ENCODE results near the gene ELMOD3.
A peak's percentile ranks its signal among the peaks of the same experiment; 100 is the strongest.
"Not testable (repeated sequence)": the region's sequence is repeated elsewhere in the genome, so short reads cannot be mapped to it uniquely, and the experiment has no call there.

Gene ELMOD3

DNA sequence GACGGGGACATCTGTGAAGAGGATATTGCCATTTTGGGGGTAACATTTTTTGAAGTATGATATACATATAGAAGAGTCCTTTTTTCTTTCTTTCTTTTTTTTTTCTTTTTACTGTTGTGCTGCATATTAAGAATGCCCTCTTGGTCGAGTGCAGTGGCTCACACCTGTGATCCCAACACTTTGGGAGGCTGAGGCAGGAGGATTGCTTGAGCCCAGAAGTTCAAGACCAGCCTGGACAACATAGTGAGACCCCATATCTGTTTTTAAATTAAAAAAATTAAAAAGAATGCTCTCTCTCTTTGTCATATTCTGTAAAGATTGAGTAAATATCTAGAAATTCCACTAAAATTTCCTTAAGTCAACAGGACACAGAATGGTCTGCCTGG, 67.5 kb downstream of the ELMOD3 start:
- DNase-seq (ENCODE audit: low read depth in 2 of 2, low spot score in 1 of 2) = no peak

DNA sequence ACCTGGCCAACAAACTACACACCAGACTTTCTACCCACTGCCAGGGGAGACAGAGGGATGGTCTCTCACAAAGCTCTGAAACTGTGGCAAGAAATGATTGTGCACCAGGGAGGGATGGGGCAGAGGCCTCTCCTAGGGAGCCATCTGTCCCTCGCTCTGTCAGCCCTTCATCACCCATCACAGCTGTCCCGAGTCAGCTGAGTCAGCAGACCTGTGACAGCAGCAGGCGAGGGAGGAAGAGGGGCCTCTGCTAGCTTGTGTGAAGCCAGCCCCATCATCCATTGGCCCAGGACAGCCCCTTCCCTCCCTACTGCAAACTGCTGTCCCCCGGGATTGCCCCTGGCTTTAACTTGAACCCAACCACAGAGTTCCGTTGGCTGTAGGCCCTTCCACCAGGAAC, 69.0 kb downstream of the ELMOD3 start:
- DNase-seq (ENCODE audit: low read depth in 2 of 2, low spot score in 1 of 2) = no peak

DNA sequence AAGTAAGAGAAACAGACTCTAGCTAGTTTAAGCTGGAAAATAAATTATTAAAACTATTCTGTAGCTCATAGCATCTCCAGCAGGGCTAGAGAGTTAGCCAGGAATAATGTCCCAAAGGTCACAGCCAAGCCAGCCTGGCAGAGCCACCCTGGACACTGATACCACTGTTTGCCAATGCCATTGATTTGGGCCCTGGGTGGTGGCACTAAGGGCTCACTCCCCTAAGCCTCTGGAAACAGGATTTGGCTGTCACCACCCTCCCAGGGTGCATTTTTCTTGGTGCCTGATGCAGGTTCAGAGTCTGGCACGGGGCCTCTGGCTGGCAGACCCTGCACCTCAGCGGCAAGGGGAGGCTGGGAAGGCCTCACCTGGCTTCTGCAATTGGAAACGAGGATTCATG, 71.0 kb downstream of the ELMOD3 start:
- no peak for DNase-seq (ENCODE audit: low read depth in 2 of 2, low spot score in 1 of 2)

DNA sequence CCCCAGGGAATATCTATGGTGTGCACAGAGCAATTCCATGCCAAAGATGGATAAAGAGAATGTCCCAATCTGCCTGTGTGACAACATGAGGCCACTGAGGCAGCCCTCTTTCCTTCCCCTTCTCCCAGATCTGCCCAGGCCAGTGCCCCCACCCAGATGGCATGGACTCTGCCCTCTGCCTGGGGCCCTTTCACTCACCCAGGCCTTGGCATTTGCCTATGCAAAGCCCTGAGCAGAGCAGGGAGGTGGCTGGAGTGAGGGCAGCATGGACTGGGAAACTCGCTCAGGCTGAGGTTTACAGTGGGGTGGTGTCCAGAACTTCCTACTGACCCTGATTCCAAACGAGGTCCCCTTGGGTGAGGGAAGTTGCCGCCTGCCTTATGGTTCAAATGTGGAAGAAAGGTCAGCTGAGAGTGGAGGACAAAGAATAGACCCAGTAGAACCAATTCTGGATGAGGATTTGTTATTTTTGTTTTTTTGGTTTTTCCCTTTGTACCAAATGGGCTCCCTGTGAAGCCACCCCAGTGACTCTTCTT, 72.8 kb downstream of the ELMOD3 start:
- no peak for DNase-seq (ENCODE audit: low read depth in 2 of 2, low spot score in 1 of 2)

DNA sequence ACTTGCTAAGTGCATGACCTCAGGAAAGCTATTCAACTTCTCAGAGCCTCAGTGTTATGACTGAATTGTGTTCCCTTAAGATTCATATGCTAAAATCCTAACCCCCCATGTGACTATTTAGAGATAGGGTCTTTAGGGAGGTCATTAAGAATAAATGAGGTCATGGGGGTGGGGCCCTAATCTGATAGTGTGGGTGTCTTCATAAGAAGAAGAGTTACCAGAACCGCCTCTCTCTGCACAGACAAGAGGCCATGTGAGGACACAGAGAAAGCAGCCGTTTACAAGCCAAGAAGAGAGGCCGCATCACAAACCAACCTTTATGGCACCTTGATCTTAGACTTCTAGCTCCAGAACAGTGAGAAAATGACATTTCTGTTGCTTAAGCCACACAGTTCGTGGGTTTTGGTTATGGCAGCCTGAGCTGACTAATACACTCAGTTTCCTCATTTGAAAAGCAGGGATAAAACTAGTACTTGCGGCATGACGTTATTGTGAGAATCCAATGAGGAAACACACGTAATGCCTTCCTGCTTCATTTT, 73.8 kb downstream of the ELMOD3 start:
- DNase-seq (ENCODE audit: low read depth in 2 of 2, low spot score in 1 of 2) = no peak

DNA sequence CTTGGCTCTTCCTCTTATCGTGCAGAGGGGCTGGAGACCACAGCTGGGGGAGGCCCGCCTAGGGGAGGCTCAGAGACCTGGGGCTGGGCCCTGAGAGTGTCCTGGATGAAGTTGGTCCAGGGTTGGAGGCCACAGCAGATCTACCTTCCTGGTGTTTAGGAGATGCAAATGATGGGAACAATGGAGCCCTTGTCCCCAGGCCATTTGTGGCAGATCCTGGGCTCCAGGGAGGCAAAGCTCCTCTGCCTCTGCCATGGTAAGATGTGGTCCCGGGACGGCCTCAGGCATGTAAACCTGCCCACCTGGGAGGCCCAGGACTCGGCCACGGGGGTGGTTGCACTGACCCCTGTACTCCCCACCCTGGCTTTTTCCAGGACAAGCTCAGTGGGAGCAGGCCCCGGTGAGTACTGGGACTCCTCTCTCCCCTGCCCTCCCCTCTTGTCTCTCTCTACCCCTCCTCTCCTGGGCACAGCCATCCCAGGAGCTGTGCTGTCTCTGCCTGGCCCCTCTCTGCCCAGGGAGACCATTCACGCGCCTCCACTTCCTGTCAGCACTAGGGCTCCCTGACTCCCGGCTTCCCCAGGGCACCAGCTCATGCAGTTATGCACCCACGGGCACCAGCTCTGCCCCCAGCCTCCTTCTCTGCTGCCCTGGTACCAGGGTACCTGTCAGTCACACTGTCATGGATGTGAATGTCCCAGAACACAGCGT, 74.8 kb downstream of the ELMOD3 start:
- no peak for DNase-seq (ENCODE audit: low read depth in 2 of 2, low spot score in 1 of 2)

DNA sequence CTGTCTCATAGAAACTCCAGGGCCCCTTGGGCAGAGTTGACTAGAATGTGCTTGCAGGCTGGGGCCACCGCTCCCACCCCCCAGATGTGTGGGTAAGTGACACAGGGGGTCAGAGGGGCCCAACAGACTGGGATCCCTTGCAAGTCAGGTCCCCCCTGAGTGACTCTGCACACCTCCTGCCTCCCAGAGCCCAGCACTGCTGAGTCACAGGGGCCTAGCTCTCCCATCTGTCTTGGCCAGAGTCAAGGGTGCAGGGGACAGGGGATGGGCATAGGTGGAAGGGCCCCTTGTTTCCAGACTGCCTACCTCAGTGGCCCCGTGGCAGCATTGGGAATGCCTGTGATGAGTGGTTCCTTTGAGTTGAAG, 75.3 kb downstream of the ELMOD3 start:
- DNase-seq (ENCODE audit: low read depth in 2 of 2, low spot score in 1 of 2) = no peak

DNA sequence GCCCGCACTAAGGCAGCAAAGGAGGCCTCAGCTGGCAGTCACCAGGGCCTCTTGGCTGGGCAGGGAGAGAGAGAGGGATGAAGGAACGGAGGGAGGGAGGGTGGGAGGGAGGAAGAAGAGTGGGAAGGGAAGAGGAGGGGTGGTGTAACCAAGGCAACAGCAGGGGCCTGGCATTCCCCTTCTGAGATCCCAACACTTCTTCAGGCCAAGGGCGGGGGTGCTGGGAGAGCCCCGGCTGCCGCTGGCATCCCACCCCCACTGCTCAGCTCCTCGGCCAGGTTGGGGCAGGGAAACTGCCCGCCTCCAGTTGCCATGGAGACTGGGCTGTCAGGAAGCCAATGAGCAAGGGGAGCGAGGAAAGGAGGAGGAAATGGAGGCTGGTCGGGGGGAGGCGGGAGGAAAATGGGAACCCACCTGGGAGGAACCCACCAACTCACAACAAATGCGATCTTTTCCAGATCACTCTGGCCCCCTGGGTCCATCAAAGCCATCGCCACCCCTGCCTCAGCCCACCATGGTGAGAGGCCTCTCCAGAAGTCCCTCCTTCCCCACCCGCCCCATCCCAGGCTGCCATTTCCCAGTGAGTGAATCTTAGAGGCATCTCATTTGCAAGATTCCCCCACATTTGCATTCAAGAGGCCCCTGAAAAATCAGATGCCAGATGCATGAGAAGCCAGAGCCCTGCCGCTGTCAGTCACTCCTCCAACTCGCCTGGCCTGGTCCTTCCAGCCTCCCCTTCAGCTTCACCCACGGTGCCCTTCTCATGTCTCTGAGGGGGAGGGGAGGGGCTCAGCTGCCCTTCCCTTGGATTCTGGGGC, 76.4 kb downstream of the ELMOD3 start:
- DNase-seq (ENCODE audit: low read depth in 2 of 2, low spot score in 1 of 2) = no peak

DNA sequence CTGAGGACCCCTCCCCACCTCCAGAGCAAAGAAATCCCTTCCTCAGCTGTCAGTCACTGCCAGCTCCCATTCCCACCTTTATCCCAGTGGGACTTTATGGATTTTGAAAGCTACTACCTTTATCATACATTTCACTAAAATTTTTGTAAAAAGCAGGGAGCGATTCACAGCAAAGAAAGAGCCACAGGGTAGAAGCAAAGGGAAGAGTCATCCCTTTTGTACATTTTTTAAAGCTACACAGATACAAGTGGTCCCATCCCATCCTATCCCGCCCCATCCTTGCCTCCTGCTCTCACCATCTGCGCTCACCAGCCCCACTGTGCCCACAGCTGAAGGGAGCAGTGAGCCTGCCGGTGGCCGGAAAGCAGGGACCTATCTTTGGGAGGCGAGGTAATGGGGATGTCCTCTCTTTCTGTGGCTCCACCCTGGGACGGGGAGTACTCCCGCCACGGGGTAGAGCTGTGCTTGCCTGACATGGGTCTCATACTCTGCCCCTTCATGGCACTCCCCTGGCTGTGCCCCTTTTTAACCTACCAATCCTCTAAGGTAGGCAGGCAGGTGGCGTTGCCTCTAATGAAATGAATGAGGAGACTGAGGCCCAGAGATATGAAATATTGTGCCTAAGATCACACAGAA, 77.1 kb downstream of the ELMOD3 start:
- no peak for DNase-seq (ENCODE audit: low read depth in 2 of 2, low spot score in 1 of 2)

DNA sequence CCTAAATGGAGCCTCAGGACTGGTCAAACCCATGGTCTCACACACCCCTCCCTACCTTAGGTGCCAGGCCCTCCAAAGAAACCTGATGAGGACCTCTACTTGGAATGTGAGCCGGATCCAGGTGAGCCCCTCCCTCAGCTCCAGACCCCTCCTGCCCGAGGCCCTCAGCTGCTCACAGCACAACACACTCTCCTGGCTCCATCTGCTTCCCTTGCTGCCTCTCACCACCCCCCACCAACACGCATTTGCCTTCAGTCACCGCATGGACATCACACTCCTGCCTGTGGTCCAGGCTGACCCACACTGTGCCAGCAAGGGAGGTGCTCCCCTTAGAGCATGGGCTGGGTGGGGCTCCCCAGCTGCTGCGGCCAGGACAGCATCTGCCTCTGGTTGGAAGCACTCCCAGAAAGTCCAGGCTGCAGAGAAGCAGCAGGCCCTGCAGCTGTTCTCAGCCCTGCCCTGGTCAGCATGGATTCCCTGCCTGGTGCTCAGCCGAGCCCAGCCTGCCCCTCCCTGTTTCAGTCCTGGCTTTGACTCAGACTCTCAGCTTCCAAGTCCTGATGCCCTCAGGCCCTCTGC, 79.0 kb downstream of the ELMOD3 start:
- no peak for DNase-seq (ENCODE audit: low read depth in 2 of 2, low spot score in 1 of 2)

DNA sequence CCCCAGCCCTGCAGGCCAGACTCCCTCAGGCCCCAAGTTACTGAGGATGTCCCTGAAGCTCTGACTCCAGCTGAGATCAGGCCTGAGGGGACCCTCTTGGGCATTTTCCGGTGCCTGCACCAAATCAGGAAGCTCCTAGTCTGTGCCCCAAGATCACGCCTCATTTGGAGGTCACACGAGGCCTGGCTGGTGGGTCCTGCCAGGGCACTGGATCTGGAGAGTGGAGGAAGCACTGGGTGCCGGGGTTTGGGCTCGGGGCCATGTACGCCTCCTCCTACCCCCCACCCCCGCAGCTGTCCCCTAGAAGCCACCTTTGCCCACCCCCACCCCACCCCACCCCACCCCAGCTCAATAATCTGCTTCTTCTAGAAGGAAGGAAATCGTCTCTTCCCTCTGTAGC, 80.1 kb downstream of the ELMOD3 start:
- DNase-seq (ENCODE audit: low read depth in 2 of 2, low spot score in 1 of 2) = no peak

DNA sequence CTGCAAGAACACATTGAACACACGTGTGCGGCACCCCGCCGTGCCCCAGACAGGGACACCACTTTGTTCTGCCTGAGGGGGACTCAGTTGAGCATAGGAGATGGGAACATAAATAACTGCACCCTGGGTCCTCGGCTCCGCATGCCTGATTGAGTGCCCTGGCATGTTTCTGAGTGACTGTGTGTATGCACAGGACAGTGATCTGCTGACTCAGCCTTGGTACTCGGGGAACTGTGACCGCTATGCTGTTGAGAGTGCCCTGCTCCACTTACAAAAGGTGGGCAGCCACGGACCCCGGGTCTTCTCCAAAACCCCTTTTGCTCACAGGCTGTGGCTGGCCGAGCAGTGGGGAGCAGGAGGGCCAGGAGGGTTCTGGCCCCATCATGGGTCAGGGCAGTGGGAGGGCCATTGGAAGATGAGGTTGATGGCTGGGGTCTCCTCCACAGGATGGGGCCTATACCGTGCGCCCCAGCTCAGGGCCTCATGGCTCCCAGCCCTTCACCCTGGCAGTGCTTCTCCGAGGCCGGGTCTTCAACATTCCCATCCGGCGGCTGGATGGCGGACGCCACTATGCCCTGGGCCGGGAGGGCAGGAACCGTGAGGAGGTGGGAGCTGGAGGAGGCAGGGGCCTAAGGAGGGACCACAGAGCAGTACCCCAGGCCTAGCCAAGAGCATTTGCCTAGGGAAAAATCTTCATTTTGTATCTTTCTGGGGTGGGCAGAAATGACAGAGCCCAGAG, 80.8 kb downstream of the ELMOD3 start:
- DNase-seq (ENCODE audit: low read depth in 2 of 2, low spot score in 1 of 2) = no peak

DNA sequence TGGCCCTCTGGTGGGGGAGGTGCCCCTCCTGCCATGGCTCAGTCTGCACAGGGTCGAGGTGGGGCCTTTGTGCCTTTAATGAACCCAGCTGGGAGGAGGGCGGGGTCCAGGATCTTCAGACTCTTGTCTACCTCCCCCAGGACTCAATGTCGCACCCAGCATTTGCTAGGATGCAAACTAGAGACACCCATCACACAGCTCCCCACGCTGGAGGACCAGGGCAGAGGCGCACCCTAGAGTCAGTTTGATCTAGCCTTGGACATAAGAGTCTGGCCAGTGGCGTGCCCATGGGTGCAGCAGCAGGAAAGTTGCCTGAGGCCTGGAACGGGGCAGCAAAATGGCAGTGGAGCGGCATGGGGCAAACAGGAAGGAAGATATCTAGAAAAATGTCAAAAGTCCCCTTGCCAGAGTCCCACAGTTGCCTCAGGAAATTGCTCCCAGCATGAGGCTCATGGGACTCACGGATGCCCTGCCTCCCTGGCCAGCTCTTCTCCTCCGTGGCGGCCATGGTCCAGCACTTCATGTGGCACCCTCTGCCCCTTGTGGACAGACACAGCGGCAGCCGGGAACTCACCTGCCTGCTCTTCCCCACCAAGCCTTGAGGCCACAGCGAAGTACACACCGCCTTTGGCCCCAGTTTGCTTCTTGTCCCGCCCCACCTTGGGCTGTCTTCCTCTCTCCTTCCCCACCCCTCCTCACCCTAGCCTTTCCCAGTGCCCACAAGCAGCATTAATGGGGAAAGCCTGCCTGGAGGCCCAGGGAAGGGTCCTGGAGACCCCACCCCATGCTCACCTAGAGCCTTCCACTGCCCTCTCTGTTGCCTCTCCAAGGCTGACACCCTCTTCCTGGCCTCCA, 81.6 kb downstream of the ELMOD3 start:
- no peak for DNase-seq (ENCODE audit: low read depth in 2 of 2, low spot score in 1 of 2)

DNA sequence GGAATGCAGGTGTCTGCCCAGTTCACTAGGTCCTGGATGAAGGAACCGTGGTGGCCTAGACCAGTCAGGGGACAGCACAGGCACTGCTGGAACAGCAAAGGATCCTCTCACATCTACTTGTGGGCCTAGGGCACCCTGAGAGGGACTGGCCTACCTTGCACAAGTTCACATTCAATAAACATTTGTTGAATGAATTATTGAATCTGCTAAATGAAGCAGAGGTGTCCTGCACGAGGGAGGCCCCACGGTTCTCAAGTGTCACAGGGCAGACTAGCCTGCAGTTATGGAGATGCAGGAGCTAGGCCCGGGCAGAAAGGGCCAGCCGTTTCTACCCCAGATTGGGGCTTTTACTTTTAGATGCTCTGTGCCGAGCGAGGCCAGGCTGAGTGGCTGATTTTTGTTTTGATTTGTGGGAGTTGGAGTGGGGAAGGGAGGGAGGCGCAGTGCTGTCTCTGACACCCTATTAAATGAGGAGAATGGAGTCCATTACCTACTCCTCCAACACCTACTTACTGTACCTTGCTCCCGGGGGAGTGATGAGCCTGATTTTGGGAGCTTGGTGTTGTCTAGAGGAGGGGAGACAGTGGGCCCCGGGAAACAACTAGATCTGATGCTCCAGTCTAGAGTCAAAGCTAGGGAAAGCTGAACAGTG, 82.4 kb downstream of the ELMOD3 start:
- DNase-seq (ENCODE audit: low read depth in 2 of 2, low spot score in 1 of 2) = no peak

DNA sequence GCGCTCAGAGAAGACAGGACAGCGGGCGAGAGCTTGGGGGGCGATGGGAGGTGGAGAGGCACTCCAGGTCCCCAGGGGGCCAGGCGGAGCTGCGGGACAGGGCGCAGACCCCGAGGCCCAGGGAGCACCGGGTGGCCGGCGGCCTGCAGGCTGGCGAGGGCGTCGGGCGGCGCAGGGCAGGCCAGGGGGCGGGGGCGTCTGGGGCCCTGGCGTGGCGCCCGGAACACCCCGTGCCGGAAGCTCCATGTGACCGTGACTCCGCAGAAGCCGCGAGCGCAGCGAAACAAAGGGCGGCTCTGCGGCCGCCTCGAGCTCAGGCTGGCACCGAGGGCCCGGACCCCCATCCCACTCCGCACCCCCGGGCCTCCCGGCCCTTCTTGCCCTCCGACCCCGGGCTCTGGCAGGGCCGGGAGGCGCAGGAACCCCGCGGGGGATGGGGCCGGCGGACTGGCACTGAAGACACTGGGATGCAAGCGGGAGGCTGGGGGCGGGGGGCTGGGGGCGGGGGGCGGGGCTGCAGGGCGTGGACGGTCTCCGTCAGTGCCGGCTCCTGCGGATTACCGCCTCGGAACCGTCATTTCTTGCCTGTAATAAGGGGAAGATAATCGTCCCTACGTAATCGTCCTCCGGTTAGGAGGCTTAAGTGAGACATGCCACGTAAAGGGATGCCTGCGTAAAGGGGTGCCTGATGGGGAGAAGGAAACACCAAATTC, 83.1 kb downstream of the ELMOD3 start:
- DNase-seq (ENCODE audit: low read depth in 2 of 2, low spot score in 1 of 2) = peak; percentile 40 to 44

DNA sequence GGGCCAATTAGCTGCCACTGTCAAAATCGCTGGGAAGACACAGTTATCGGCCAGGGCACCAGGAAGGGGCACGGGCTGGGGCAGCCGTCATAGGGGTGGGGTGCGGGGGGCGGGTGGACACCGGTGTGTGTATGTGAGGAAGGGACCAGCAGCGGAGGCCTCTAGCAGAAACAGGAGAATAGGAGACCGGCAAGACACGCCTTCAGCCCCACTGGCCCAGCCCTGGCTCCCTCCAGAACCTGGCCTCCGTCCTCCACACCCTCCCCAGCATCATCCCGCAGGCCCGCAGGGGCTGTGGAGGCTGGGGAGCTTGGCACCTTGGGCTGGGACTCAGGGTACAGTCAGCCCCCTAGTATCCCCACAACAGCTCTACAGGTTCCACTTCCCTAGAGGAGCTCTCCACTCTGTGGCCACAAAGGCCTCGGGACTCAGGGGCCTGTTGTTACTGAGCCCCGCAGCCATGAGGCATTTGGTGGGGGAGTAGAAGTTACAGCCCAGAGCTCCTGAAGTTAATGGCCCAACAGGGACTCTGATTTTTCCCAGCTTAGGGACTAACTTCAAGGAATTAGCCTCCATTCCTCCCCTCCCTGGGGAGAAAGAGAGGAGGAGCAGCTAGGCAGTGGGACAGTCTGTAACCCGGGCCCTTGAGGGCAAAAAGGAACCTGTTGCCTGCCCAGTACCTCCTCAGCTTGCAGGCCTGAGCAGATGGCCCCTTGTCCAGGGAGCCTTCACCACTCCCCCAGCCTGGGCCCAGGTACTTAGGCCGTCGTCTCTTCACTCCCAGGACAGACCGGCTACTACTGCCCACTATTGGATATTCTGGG, 83.8 kb downstream of the ELMOD3 start:
- no peak for DNase-seq (ENCODE audit: low read depth in 2 of 2, low spot score in 1 of 2)

DNA sequence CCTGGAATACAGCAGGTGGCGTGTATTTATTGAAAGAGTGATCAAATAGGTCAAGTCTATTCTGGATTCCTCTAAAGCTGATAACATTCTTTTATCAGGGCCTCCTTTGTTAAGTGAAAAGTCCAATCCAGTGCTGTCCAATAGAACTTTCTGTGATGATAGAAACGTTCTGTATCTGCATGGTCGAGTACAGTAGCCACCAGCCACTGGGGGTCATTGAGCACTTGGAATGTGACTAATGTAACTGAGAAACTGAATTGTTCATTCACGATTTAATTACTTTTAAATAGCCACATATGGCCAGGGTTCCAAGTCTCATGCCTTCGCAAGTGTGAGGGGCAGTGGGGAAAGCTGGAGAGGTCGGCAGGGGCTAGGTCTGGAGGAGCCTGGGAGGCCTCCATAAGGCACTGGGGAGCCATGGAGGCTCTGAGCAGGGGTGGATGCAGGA, 84.5 kb downstream of the ELMOD3 start:
- DNase-seq (ENCODE audit: low read depth in 2 of 2, low spot score in 1 of 2) = no peak

DNA sequence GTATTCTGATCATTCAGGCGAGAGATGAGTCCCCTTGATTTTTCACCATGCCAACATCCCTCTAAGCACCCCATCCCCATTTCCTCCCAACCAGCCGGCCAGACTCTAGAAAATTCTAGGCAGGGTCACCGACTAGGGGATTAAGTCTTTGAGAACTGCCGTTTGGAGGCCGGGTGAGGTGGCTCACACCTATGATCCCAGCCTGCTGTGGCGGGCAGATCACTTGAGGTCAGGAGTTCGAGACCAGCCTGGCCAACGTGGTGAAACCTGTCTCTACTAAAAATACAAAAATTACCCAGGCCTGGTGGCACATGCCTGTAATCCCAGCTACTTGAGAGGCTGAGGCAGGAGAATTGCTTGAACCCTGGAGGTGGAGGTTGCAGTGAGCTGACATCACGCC, 85.0 kb downstream of the ELMOD3 start:
- DNase-seq (ENCODE audit: low read depth in 2 of 2, low spot score in 1 of 2) = not testable (repeated sequence)
